GM13977 (cell line): ENCODE data around the gene ADAMTS14.

Experiments used
- DNase-seq: peaks from one replicate; pipeline ENCODE4 v3.0.0; 2012; ENCODE audit warnings: low spot score
- CTCF ChIP-seq: IDR thresholded peaks from 2 replicates; pipeline ENCODE4 v1.5.1; 2012; ENCODE audit warnings: mild to moderate bottlenecking, control low read depth; ENCODE audit not compliant: insufficient read depth; ENCODE audit errors: extremely low read depth, missing control alignments
- in situ Hi-C: fragments of 300-500 bp; cut with MboI; formaldehyde crosslinking; loops from one replicate; pipeline ENCODE4 v1.12.0; 2022; ENCODE audit warnings: low sequenced_read_pairs, low pct_unique_long_range_greater_than_20kb, mixed read lengths, inconsistent platforms; ENCODE audit not compliant: unreplicated experiment

Gene ADAMTS14

GRCh38 chr10:70777063-70777875, 105.0 kb downstream of the ADAMTS14 start:
- in situ Hi-C loops = no loop called here

GRCh38 chr10:70778267-70778924, 106.1 kb downstream of the ADAMTS14 start:
- no peak for TF ChIP-seq CTCF
- in situ Hi-C loops = no loop called here
- no peak for DNase-seq

More at GRCh38 chr10:70777063-70777875, 105.0 kb downstream of the ADAMTS14 start:
- no peak for DNase-seq
- no peak for TF ChIP-seq CTCF

GRCh38 chr10:70779088-70779487, 106.8 kb downstream of the ADAMTS14 start:
- no peak for DNase-seq
- in situ Hi-C loops = no loop called here
- TF ChIP-seq CTCF = no peak

- no peak for TF ChIP-seq CTCF
- in situ Hi-C loops = no loop called here
- peak; percentile 11 for DNase-seq
These were observed 107.4 kb downstream of the ADAMTS14 start for GRCh38 chr10:70779511-70780369.

GRCh38 chr10:70780370-70780760, 108.1 kb downstream of the ADAMTS14 start:
- DNase-seq = no peak
- in situ Hi-C loops = no loop called here
- TF ChIP-seq CTCF = no peak

- in situ Hi-C loops = no loop called here
- DNase-seq = no peak
- TF ChIP-seq CTCF = no peak
These were observed 108.5 kb downstream of the ADAMTS14 start for GRCh38 chr10:70780772-70781171.
